Activated CD4-positive, alpha-beta memory T cell treated with anti-CD3 and anti-CD28 coated beads, Interleukin-2, amount 10 ng/mL, durations not matched to agents 7 days and 5 days (primary cell): Measurements from ENCODE around the gene ITGA5. TPM values are rescaled to one million over a fixed set of nuclear protein-coding genes. Genes with fewer than 3 reads are reported as not detected.
A peak's percentile ranks its signal among the peaks of the same experiment; 100 is the strongest.

ENCODE experiments used
- CTCF ChIA-PET: fragments of 350-600 bp; sonication (Branson Sonifier 250); formaldehyde crosslinking; loops from one replicate; lab custom pipeline; 2021; ENCODE audit warnings: antibody characterized with exemption, inconsistent platforms; lab: Charles Lee
- POLR2A ChIA-PET: fragments of 350-600 bp; sonication (Branson Sonifier 250); formaldehyde crosslinking; loops from one replicate; lab custom pipeline; 2021; ENCODE audit warnings: antibody characterized with exemption; lab: Charles Lee
- DNase-seq: peaks from one replicate; pipeline ENCODE4 v3.0.0-alpha.2; 2020
- H3K27ac Mint-ChIP-seq: one replicate; pipeline ENCODE4 v1.8.0; 2021; ENCODE audit warnings: mild to moderate bottlenecking, mixed read lengths
- H3K27me3 Mint-ChIP-seq: one replicate; pipeline ENCODE4 v1.8.0; 2021; ENCODE audit warnings: mixed read lengths
- H3K36me3 Mint-ChIP-seq: one replicate; pipeline ENCODE4 v1.8.0; 2021; ENCODE audit warnings: low read depth, mixed read lengths
- H3K4me1 Mint-ChIP-seq: one replicate; pipeline ENCODE4 v1.8.0; 2021; ENCODE audit warnings: mixed read lengths
- H3K4me3 Mint-ChIP-seq: one replicate; pipeline ENCODE4 v1.8.0; 2021; ENCODE audit warnings: mild to moderate bottlenecking, mixed read lengths
- H3K9me3 Mint-ChIP-seq: one replicate; pipeline ENCODE4 v1.8.0; 2021; ENCODE audit warnings: mixed read lengths
- total RNA-seq, 2 experiments: library from RNA; stranded (reverse); gene quantifications; one replicate each; pipeline ENCODE4 v1.2.3, GENCODE V29; 2021

The ITGA5 gene
- total RNA-seq, 2 experiments from 2014 or later = 102 to 107 TPM

- Mint-ChIP-seq H3K4me1 (peaks cover 2% of the 10 kb centered on the region), H3K27me3 (peaks cover 22% of the 10 kb centered on the region), H3K27ac (no peak overlapping the region), H3K4me3 (no peak overlapping the region), H3K9me3 (no peaks in the 10 kb centered on the region), H3K36me3 (no peaks in the 10 kb centered on the region)
- POLR2A ChIA-PET = interaction anchor here (1.1 kb wide), 1 partner anchor 54 kb away, joined by 3 read pairs; the partner anchor contains the start of gene NCKAP1L
- CTCF ChIA-PET = interaction anchor here (0.7 to 20.0 kb wide), 8 partner anchors 14 to 107 kb away, joined by 3 to 481 read pairs (median 3); no protein-coding TSS in a partner anchor
- DNase-seq = no peak
Observed at GRCh38 chr12:54443446-54443845, 24.4 kb upstream of the ITGA5 start.

GRCh38 chr12:54442961-54443360 is 23.9 kb upstream of the ITGA5 start:
- Mint-ChIP-seq H3K4me3 (no peak overlapping the region), H3K4me1 (peaks cover 2% of the 10 kb centered on the region), H3K27me3 (peaks cover 22% of the 10 kb centered on the region), H3K36me3 (no peaks in the 10 kb centered on the region), H3K9me3 (no peaks in the 10 kb centered on the region), H3K27ac (no peak overlapping the region)
- no peak for DNase-seq
- ChIA-PET CTCF (interaction anchor here (1.0 to 20.0 kb wide), 4 partner anchors 31 to 63 kb away, joined by 3 to 481 read pairs (median 9); no protein-coding TSS in a partner anchor), POLR2A (interaction anchor here (1.0 kb wide), 1 partner anchor 9 kb away, joined by 3 read pairs; no protein-coding TSS in a partner anchor)

- Mint-ChIP-seq H3K27ac (no peak overlapping the region), H3K36me3 (no peaks in the 10 kb centered on the region), H3K9me3 (no peaks in the 10 kb centered on the region), H3K4me1 (peaks cover 5% of the 10 kb centered on the region), H3K4me3 (no peak overlapping the region), H3K27me3 (peaks cover 22% of the 10 kb centered on the region)
- CTCF ChIA-PET = interaction anchor here (3.1 to 20.0 kb wide), 3 partner anchors 10 to 62 kb away, joined by 12 to 481 read pairs (median 31); no protein-coding TSS in a partner anchor
- POLR2A ChIA-PET = interaction anchor here (1.0 kb wide), 1 partner anchor 8 kb away, joined by 3 read pairs; no protein-coding TSS in a partner anchor
- DNase-seq = no peak
Observed at GRCh38 chr12:54442099-54442498, 23.0 kb upstream of the ITGA5 start.

GRCh38 chr12:54439521-54440255 is 20.6 kb upstream of the ITGA5 start:
- Mint-ChIP-seq H3K27me3 (peaks cover 24% of the 10 kb centered on the region), H3K36me3 (no peaks in the 10 kb centered on the region), H3K4me3 (no peak overlapping the region), H3K9me3 (no peaks in the 10 kb centered on the region), H3K27ac (no peak overlapping the region), H3K4me1 (peaks cover 5% of the 10 kb centered on the region)
- DNase-seq = no peak
- ChIA-PET POLR2A (interaction anchor here (1.4 to 5.4 kb wide), 4 partner anchors 10 to 41 kb away, joined by 3 to 46 read pairs (median 15); no protein-coding TSS in a partner anchor), CTCF (interaction anchor here (0.6 to 20.0 kb wide), 22 partner anchors 8 to 198 kb away, joined by 3 to 481 read pairs (median 5); partner anchors contain the start of genes ITGA5 and ZNF385A)

- no peaks in the 10 kb centered on the region for H3K36me3 Mint-ChIP-seq
- H3K27ac Mint-ChIP-seq = no peak overlapping the region
- no peaks in the 10 kb centered on the region for H3K9me3 Mint-ChIP-seq
- CTCF ChIA-PET = interaction anchor here (0.6 to 20.0 kb wide), 22 partner anchors 9 to 197 kb away, joined by 3 to 481 read pairs (median 6); partner anchors contain the start of genes ITGA5 and ZNF385A
- H3K4me1 Mint-ChIP-seq = peaks cover 5% of the 10 kb centered on the region
- POLR2A ChIA-PET = interaction anchor here (0.7 to 5.4 kb wide), 5 partner anchors 10 to 40 kb away, joined by 3 to 46 read pairs (median 10); no protein-coding TSS in a partner anchor
- H3K4me3 Mint-ChIP-seq = no peak overlapping the region
- DNase-seq = no peak
- H3K27me3 Mint-ChIP-seq = peaks cover 24% of the 10 kb centered on the region
Observed at GRCh38 chr12:54439096-54439495, 20.0 kb upstream of the ITGA5 start.

GRCh38 chr12:54438517-54438916 is 19.5 kb upstream of the ITGA5 start:
- no peak for DNase-seq
- ChIA-PET POLR2A (interaction anchor here (0.7 to 5.4 kb wide), 6 partner anchors 9 to 39 kb away, joined by 3 to 46 read pairs (median 7); no protein-coding TSS in a partner anchor), CTCF (interaction anchor here (0.7 to 20.0 kb wide), 16 partner anchors 9 to 197 kb away, joined by 3 to 481 read pairs (median 12); no protein-coding TSS in a partner anchor)
- H3K4me3 Mint-ChIP-seq = no peak overlapping the region
- peaks cover 24% of the 10 kb centered on the region for H3K27me3 Mint-ChIP-seq
- peaks cover 6% of the 10 kb centered on the region for H3K4me1 Mint-ChIP-seq
- H3K27ac Mint-ChIP-seq = no peak overlapping the region
- no peaks in the 10 kb centered on the region for H3K36me3 Mint-ChIP-seq
- no peaks in the 10 kb centered on the region for H3K9me3 Mint-ChIP-seq

GRCh38 chr12:54437697-54438096 is 18.6 kb upstream of the ITGA5 start:
- Mint-ChIP-seq H3K36me3 (no peaks in the 10 kb centered on the region), H3K9me3 (no peaks in the 10 kb centered on the region), H3K4me1 (peaks cover 14% of the 10 kb centered on the region), H3K27me3 (peaks cover 21% of the 10 kb centered on the region), H3K4me3 (no peak overlapping the region), H3K27ac (no peak overlapping the region)
- ChIA-PET CTCF (interaction anchor here (0.7 to 20.0 kb wide), 10 partner anchors 8 to 222 kb away, joined by 3 to 481 read pairs (median 21); no protein-coding TSS in a partner anchor), POLR2A (interaction anchor here (1.4 to 5.4 kb wide), 4 partner anchors 25 to 157 kb away, joined by 3 to 46 read pairs (median 12); partner anchors contain the start of gene HNRNPA1)
- no peak for DNase-seq

GRCh38 chr12:54437243-54437642 is 18.2 kb upstream of the ITGA5 start:
- no peak for DNase-seq
- Mint-ChIP-seq H3K9me3 (no peaks in the 10 kb centered on the region), H3K27me3 (peaks cover 17% of the 10 kb centered on the region), H3K4me1 (peaks cover 19% of the 10 kb centered on the region), H3K36me3 (no peaks in the 10 kb centered on the region), H3K27ac (no peak overlapping the region), H3K4me3 (no peak overlapping the region)
- ChIA-PET POLR2A (interaction anchor here (1.5 to 5.4 kb wide), 3 partner anchors 25 to 157 kb away, joined by 4 to 46 read pairs (median 20); partner anchors contain the start of gene HNRNPA1), CTCF (interaction anchor here (0.7 to 20.0 kb wide), 7 partner anchors 21 to 221 kb away, joined by 3 to 481 read pairs (median 25); no protein-coding TSS in a partner anchor)

- peaks cover 44% of the 10 kb centered on the region for H3K4me1 Mint-ChIP-seq
- peaks cover 19% of the 10 kb centered on the region for H3K27me3 Mint-ChIP-seq
- CTCF ChIA-PET = interaction anchor here (0.9 to 9.0 kb wide), 5 partner anchors 19 to 55 kb away, joined by 3 to 125 read pairs (median 4); no protein-coding TSS in a partner anchor
- POLR2A ChIA-PET = interaction anchor here (1.3 to 4.0 kb wide), 7 partner anchors 13 to 108 kb away, joined by 4 to 27 read pairs (median 6); partner anchors contain the start of genes COPZ1 and ITGA5
- peaks cover 2% of the 10 kb centered on the region for H3K36me3 Mint-ChIP-seq
- no peaks in the 10 kb centered on the region for H3K9me3 Mint-ChIP-seq
- peak; percentile 56 for DNase-seq
- H3K4me3 Mint-ChIP-seq = peak overlapping the region; percentile 63
- H3K27ac Mint-ChIP-seq = peak overlapping the region; percentile 76
Observed at GRCh38 chr12:54432815-54433164, 13.7 kb upstream of the ITGA5 start.

GRCh38 chr12:54431911-54432814 is 13.1 kb upstream of the ITGA5 start:
- Mint-ChIP-seq H3K27ac (peak overlapping the region; percentile 76), H3K27me3 (peaks cover 25% of the 10 kb centered on the region), H3K4me1 (peaks cover 46% of the 10 kb centered on the region), H3K36me3 (peaks cover 2% of the 10 kb centered on the region), H3K9me3 (no peaks in the 10 kb centered on the region), H3K4me3 (peak overlapping the region; percentile 63)
- ChIA-PET CTCF (interaction anchor here (1.0 to 9.0 kb wide), 5 partner anchors 7 to 52 kb away, joined by 4 to 125 read pairs (median 6); no protein-coding TSS in a partner anchor), POLR2A (interaction anchor here (1.0 to 4.0 kb wide), 7 partner anchors 12 to 107 kb away, joined by 3 to 27 read pairs (median 5); partner anchors contain the start of genes COPZ1 and ITGA5)
- DNase-seq = peak; percentile 52

GRCh38 chr12:54430471-54431069 is 11.5 kb upstream of the ITGA5 start:
- Mint-ChIP-seq H3K4me1 (peaks cover 46% of the 10 kb centered on the region), H3K27me3 (peaks cover 39% of the 10 kb centered on the region), H3K9me3 (no peaks in the 10 kb centered on the region), H3K36me3 (peaks cover 2% of the 10 kb centered on the region), H3K27ac (no peak overlapping the region), H3K4me3 (no peak overlapping the region)
- ChIA-PET POLR2A (interaction anchor here (1.0 to 3.6 kb wide), 3 partner anchors 13 to 44 kb away, joined by 3 to 32 read pairs (median 11); no protein-coding TSS in a partner anchor), CTCF (interaction anchor here (1.1 to 9.0 kb wide), 3 partner anchors 9 to 28 kb away, joined by 3 to 125 read pairs (median 17); no protein-coding TSS in a partner anchor)
- DNase-seq = no peak
